Thymus (tissue), 11 donors: Measurements from ENCODE around the gene SOS1. TPM values are rescaled to one million over a fixed set of nuclear protein-coding genes. Genes with fewer than 3 reads are reported as not detected.

Experiments
- DNase-seq, 9 donors: peaks; one replicate each; pipeline ENCODE4 v3.0.0-alpha.2; 2013; ENCODE audit warnings: low spot score in 9 of 9, low read depth in 6 of 9, missing footprints in 1 of 9
- H3K27ac ChIP-seq, 2 donors: one replicate each; pipeline ENCODE4 v1.5.1; 2013; ENCODE audit warnings: control low read depth in 1 of 2, low read depth in 1 of 2, low read length in 1 of 2, mild to moderate bottlenecking in 1 of 2, moderate library complexity in 1 of 2
- H3K27me3 ChIP-seq, 2 donors: one replicate each; pipeline ENCODE4 v1.5.1; 2013; ENCODE audit warnings: low read length in 1 of 2; ENCODE audit not compliant: control insufficient read depth in 2 of 2, insufficient read depth in 1 of 2
- H3K36me3 ChIP-seq, 2 donors: one replicate each; pipeline ENCODE4 v1.5.1; 2013; ENCODE audit warnings: low read length in 1 of 2, mild to moderate bottlenecking in 1 of 2, moderate library complexity in 1 of 2; ENCODE audit not compliant: control insufficient read depth in 2 of 2, insufficient read depth in 2 of 2
- H3K4me1 ChIP-seq, 2 donors: one replicate each; pipeline ENCODE4 v1.5.1; 2013; ENCODE audit warnings: low read length in 2 of 2; ENCODE audit not compliant: control insufficient read depth in 2 of 2, insufficient read depth in 2 of 2
- H3K4me3 ChIP-seq, 2 donors: one replicate each; pipeline ENCODE4 v1.5.1; 2013; ENCODE audit warnings: low read length in 2 of 2, control low read depth in 1 of 2, mild to moderate bottlenecking in 1 of 2
- H3K9me3 ChIP-seq, 2 donors: one replicate each; pipeline ENCODE4 v1.5.1; 2013; ENCODE audit warnings: low read length in 1 of 2, mild to moderate bottlenecking in 1 of 2; ENCODE audit not compliant: control insufficient read depth in 2 of 2, insufficient read depth in 1 of 2
- WGBS: extraction: QIAGEN DNeasy Blood & Tissue Kit; methylation state at CpG from one replicate; pipeline ENCODE4 v1.1.7; 2013; 5-methylcytosine and 5-hydroxymethylcytosine counted together
- polyA plus RNA-seq: library from polyadenylated mRNA; stranded (reverse); fragments of 200-250 nt; gene quantifications from one replicate; pipeline ENCODE4 v1.2.3, GENCODE V29; 2013
- total RNA-seq: library from RNA; stranded (reverse); fragments of 120-200 nt; gene quantifications from one replicate; pipeline ENCODE4 v1.2.4, GENCODE V29; 2013
- donor health status: healthy.

Gene SOS1
- total and polyA plus RNA-seq, 2 donors, result 10.4 to 12.5 TPM

GRCh38 chr2:39015424-39015823 is 105.4 kb downstream of the SOS1 start:
- H3K9me3 ChIP-seq, result no peaks in the 10 kb centered on the region
- H3K4me1 ChIP-seq, result no peaks in the 10 kb centered on the region
- WGBS, result 98% methylated on average over 1 of the region's 1 CpG
- H3K27me3 ChIP-seq, result no peaks in the 10 kb centered on the region
- no peak overlapping the region for H3K27ac ChIP-seq
- peaks cover 2 to 19% of the 10 kb centered on the region in 2 donors for H3K36me3 ChIP-seq
- no peak overlapping the region for H3K4me3 ChIP-seq
- no peak for DNase-seq

DNA sequence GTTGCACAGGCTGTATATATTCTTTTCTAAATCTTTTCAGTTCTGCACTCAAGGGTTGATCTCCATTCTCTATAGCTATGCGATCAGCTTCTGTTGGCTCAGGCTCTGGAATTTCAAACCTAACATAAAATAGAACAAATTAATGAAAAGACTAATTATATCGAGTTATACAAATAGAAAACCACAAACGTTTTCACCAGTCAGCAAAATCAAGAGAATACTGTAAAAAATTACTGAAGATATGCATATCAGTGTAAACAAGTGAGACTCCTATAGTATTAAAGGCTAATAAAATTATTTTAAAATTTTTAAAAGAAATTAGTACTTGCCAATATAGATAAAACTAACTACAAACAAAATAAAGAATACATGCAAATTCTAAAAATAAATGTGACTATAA is 107.0 kb downstream of the SOS1 start:
- H3K36me3 ChIP-seq, result peaks cover 2 to 20% of the 10 kb centered on the region in 2 donors
- no peak overlapping the region for H3K4me3 ChIP-seq
- no peak overlapping the region for H3K27ac ChIP-seq
- no peaks in the 10 kb centered on the region for H3K9me3 ChIP-seq
- H3K27me3 ChIP-seq, result no peaks in the 10 kb centered on the region
- WGBS, result 98% methylated on average over 3 of the region's 3 CpGs
- no peaks in the 10 kb centered on the region for H3K4me1 ChIP-seq
- no peak for DNase-seq

GRCh38 chr2:39008665-39009064 is 112.2 kb downstream of the SOS1 start:
- no peaks in the 10 kb centered on the region for H3K9me3 ChIP-seq
- WGBS, result 95% methylated on average over 1 of the region's 1 CpG
- peaks cover 16 to 35% of the 10 kb centered on the region in 2 donors for H3K36me3 ChIP-seq

DNA sequence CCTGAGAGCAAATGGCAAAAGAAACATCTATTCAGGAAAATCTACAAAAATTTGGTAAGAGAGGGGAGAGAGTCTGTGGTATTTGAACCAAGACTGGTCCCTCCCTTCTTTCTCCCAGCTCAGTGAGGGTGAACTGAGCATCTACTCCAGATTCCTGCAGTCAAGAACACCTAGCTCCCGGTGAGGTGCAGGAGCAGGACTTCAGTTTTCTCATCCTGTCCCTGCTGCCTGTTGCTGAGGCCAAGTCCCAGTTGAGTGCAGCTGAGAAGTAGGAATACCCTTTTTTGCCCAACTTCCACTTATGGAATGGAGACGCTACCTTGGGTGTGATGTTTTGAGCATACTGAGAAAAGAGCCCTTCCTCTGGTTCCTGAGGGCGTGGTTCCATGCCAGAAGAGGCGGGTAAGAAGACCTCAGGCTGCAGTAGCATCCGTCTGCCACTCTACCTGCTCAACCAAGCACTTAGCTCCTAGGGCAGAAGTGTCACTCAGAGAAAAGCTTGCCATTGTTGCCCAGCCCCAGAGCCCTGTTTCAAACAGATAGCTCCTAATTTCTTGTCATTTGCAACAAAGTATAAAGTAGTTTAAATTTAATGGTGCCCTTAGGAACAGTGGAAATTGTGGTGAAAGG is 112.9 kb downstream of the SOS1 start:
- Histone ChIP-seq H3K9me3 (no peaks in the 10 kb centered on the region), H3K36me3 (peaks cover 16 to 31% of the 10 kb centered on the region in 2 donors), H3K4me1 (no peaks in the 10 kb centered on the region), H3K27me3 (no peaks in the 10 kb centered on the region), H3K4me3 (no peak overlapping the region), H3K27ac (no peak overlapping the region)
- DNase-seq, result no peak
- 79% methylated on average over 5 of the region's 5 CpGs for WGBS

More at GRCh38 chr2:39008665-39009064, 112.2 kb downstream of the SOS1 start:
- no peak for DNase-seq
- Histone ChIP-seq H3K27me3 (no peaks in the 10 kb centered on the region), H3K27ac (no peak overlapping the region), H3K4me1 (no peaks in the 10 kb centered on the region), H3K4me3 (no peak overlapping the region)

DNA sequence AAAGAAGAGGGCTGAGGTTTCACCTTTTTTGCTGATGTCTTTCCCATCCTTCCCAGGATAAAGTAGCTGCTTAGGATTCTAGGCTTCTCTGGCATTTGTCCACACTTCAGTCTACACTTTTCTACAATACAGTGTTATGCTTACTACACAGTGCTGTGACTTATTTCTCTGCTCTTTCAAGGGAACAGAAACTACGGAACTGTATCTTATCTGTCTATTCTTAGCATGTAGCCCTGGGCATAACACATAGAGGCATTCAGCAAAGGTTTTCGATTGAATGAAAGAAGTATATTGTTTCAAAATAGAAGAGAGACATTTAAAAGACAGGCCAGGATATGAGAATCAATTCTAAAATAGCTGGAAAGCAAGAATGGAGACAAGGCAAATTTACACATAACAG is 120.3 kb downstream of the SOS1 start:
- peaks cover 28 to 54% of the 10 kb centered on the region in 2 donors for H3K36me3 ChIP-seq
- H3K4me1 ChIP-seq, result no peaks in the 10 kb centered on the region
- no peaks in the 10 kb centered on the region for H3K27me3 ChIP-seq
- no peak overlapping the region for H3K27ac ChIP-seq
- no peak for DNase-seq
- WGBS, result 97% methylated on average over 2 of the region's 2 CpGs
- H3K4me3 ChIP-seq, result no peak overlapping the region
- H3K9me3 ChIP-seq, result no peaks in the 10 kb centered on the region

- peaks cover 28 to 65% of the 10 kb centered on the region in 2 donors for H3K36me3 ChIP-seq
- no peak for DNase-seq
- no peak overlapping the region for H3K27ac ChIP-seq
- 90% methylated on average over 4 of the region's 4 CpGs for WGBS
- no peaks in the 10 kb centered on the region for H3K27me3 ChIP-seq
- H3K9me3 ChIP-seq, result no peaks in the 10 kb centered on the region
- no peaks in the 10 kb centered on the region for H3K4me1 ChIP-seq
- no peak overlapping the region for H3K4me3 ChIP-seq
Observed at GRCh38 chr2:38997781-38998180, 123.1 kb downstream of the SOS1 start.

DNA sequence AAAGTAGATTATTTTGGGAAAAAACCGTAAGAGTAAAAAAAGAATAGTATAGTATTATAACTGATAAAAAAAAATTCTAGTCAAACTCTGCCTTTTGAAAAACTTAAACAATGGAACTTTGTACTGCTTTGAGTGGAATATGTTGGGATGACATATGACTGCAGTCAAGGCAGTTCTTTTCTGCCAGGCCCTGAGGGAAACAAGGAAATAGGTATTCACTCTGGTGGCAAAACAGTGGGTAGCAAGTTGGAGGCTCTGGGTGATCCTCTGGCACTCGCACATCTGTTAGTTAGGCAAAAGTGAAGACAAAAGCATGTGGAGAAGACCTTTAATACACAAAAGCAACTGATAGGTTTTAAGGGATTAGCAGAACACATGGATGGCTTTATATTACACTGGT is 129.0 kb downstream of the SOS1 start:
- H3K4me1 ChIP-seq, result no peaks in the 10 kb centered on the region
- WGBS, result 90% methylated on average over 2 of the region's 2 CpGs
- no peaks in the 10 kb centered on the region for H3K27me3 ChIP-seq
- no peak overlapping the region for H3K4me3 ChIP-seq
- DNase-seq, result no peak
- peaks cover 3 to 43% of the 10 kb centered on the region in 2 donors for H3K36me3 ChIP-seq
- no peaks in the 10 kb centered on the region for H3K9me3 ChIP-seq
- H3K27ac ChIP-seq, result no peak overlapping the region

GRCh38 chr2:38988716-38989115 is 132.1 kb downstream of the SOS1 start:
- Histone ChIP-seq H3K4me1 (no peaks in the 10 kb centered on the region), H3K9me3 (no peaks in the 10 kb centered on the region), H3K27ac (no peak overlapping the region), H3K27me3 (no peaks in the 10 kb centered on the region), H3K4me3 (no peak overlapping the region), H3K36me3 (peaks cover 5 to 39% of the 10 kb centered on the region in 2 donors)
- 93% methylated on average over 1 of the region's 1 CpG for WGBS
- no peak for DNase-seq

DNA sequence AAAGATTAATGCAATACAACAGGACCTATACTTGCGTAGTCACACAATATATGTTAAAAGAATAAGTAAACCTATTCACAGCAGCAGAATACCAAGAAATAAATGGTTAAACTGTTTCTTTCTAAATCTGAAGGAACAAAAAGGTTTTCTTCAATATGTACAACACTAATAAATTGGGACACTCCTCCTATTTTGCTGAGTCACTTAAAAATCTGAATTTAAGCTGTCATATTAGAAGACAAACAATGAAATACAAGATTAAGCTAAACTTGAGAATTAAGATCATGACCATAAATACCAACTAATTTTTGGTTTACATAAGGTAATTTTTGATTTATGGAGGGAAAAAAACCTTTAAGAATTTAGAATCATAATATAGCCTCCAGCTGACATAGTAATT is 138.4 kb downstream of the SOS1 start:
- no peak overlapping the region for H3K4me3 ChIP-seq
- peaks cover 5 to 6% of the 10 kb centered on the region in 2 donors for H3K4me1 ChIP-seq
- no peak overlapping the region for H3K27ac ChIP-seq
- H3K36me3 ChIP-seq, result peaks cover 5 to 16% of the 10 kb centered on the region in 2 donors
- 99% methylated on average over 1 of the region's 1 CpG for WGBS
- no peak for DNase-seq
- no peaks in the 10 kb centered on the region for H3K27me3 ChIP-seq
- H3K9me3 ChIP-seq, result no peaks in the 10 kb centered on the region
